ENCODE data around the gene EDDM13.

EDDM13 gene

DNA sequence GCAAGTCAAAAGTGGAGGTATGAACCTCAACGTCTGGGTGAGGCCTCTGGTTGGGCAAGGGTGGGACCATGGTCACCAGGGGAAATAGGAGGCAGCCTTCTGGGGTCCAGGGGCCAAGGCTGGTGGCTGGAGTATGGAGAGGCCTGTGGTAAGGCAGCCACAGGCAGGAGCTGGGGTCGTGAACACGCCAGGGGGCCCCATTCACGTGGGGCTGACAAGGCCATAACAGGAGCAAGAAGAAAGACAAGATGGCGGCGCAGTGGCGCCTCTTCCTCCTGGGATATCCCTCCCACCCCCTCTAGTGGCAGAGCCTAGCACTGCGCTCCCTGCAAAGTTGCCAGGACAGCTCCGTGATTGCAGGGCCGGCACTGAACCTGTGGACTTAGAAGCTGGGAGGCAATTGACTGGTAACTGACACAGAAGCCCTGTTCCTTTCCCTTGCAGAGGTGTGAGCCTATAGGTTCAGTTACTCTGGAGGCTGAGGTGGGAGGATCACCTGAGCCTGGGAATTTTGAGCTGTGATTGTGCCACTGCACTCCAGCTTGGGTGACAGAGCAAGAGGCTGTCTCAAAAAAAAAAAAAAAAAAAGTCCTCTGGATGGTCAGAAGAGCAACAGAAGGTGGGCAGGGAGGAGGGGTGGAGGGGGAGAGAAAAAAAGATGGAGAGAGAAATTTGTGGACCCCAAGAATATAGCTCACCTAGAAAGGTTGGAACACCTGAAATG lies 19.7 kb upstream of the EDDM13 start:
- H3K27me3 ChIP-seq (ENCODE audit: insufficient read depth, low read length, poor library complexity, severe bottlenecking), result no peaks in the 10 kb centered on the region
- no peak overlapping the region for H3K9ac ChIP-seq (ENCODE audit: low read depth, low read length, poor library complexity, severe bottlenecking)
- no peaks in the 10 kb centered on the region for H3K9me2 ChIP-seq (replicated peaks; ENCODE audit: low read depth, low read length)
- H3K4me3 ChIP-seq (ENCODE audit: low read length, poor library complexity, severe bottlenecking), result no peak overlapping the region
- H3F3A ChIP-seq (ENCODE audit: low read depth), result no peaks in the 10 kb centered on the region
- H3K4me2 ChIP-seq (ENCODE audit: low read depth, low read length, poor library complexity, severe bottlenecking), result no peak overlapping the region
- H3K79me2 ChIP-seq (ENCODE audit: insufficient read depth, low read length), result no peaks in the 10 kb centered on the region
- no peak overlapping the region for H2AFZ ChIP-seq (ENCODE audit: low read length)
- no peaks in the 10 kb centered on the region for H4K20me1 ChIP-seq (ENCODE audit: insufficient read depth, low read length, poor library complexity, severe bottlenecking)
- peak; percentile 85 for TF ChIP-seq CTCF (conservative IDR thresholded peaks at IDR 0.05; ENCODE audit: low read length)
- TF ChIP-seq EZH2phosphoT487 (IDR thresholded peaks at IDR 0.05; ENCODE audit: borderline replicate concordance), result no peak
- H3K9me3 ChIP-seq (ENCODE audit: insufficient read depth, low read depth, low read length), result no peaks in the 10 kb centered on the region
- H3K4me1 ChIP-seq (ENCODE audit: insufficient read depth, low read length, poor library complexity, severe bottlenecking), result no peaks in the 10 kb centered on the region
- no peaks in the 10 kb centered on the region for H3K36me3 ChIP-seq (ENCODE audit: insufficient read depth, low read length)

DNA sequence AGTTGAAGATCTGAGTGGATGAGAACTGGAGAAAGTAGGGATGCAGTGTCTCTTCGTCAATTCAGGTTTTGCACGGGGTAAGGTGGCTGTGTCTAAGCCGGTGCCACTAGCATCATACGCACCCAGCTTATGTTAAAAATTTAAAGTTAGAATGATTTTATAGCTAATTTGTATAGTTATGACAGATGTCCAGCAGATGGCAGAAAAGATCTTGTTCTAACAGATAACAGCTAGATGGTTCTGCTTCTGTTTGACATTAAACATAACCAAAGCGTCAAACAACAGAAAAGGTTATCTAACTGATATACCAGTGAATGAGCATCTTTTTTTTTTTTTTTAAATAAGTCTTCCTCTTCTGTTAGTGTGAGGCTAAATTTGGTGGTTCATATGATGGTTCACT lies 18.8 kb upstream of the EDDM13 start:
- H4K20me1 ChIP-seq (ENCODE audit: insufficient read depth, low read length, poor library complexity, severe bottlenecking), result no peaks in the 10 kb centered on the region
- no peaks in the 10 kb centered on the region for H3K9me3 ChIP-seq (ENCODE audit: insufficient read depth, low read depth, low read length)
- no peaks in the 10 kb centered on the region for H3K27me3 ChIP-seq (ENCODE audit: insufficient read depth, low read length, poor library complexity, severe bottlenecking)
- no peaks in the 10 kb centered on the region for H3K4me1 ChIP-seq (ENCODE audit: insufficient read depth, low read length, poor library complexity, severe bottlenecking)
- TF ChIP-seq CTCF (conservative IDR thresholded peaks at IDR 0.05; ENCODE audit: low read length) (peak; percentile 60), EZH2phosphoT487 (IDR thresholded peaks at IDR 0.05; ENCODE audit: borderline replicate concordance) (no peak)
- H3K36me3 ChIP-seq (ENCODE audit: insufficient read depth, low read length), result no peaks in the 10 kb centered on the region
- no peak overlapping the region for H3K4me3 ChIP-seq (ENCODE audit: low read length, poor library complexity, severe bottlenecking)
- no peaks in the 10 kb centered on the region for H3F3A ChIP-seq (ENCODE audit: low read depth)
- H2AFZ ChIP-seq (ENCODE audit: low read length), result no peak overlapping the region
- H3K4me2 ChIP-seq (ENCODE audit: low read depth, low read length, poor library complexity, severe bottlenecking), result no peak overlapping the region
- no peak overlapping the region for H3K9ac ChIP-seq (ENCODE audit: low read depth, low read length, poor library complexity, severe bottlenecking)
- H3K9me2 ChIP-seq (replicated peaks; ENCODE audit: low read depth, low read length), result no peaks in the 10 kb centered on the region
- H3K79me2 ChIP-seq (ENCODE audit: insufficient read depth, low read length), result no peaks in the 10 kb centered on the region

GRCh38 chr19:56258272-56258671 lies 14.3 kb upstream of the EDDM13 start:
- Histone ChIP-seq H3K9me2 (replicated peaks; ENCODE audit: low read depth, low read length) (no peaks in the 10 kb centered on the region), H4K20me1 (ENCODE audit: insufficient read depth, low read length, poor library complexity, severe bottlenecking) (no peaks in the 10 kb centered on the region), H3K36me3 (ENCODE audit: insufficient read depth, low read length) (no peaks in the 10 kb centered on the region), H3K4me1 (ENCODE audit: insufficient read depth, low read length, poor library complexity, severe bottlenecking) (no peaks in the 10 kb centered on the region), H3K27me3 (ENCODE audit: insufficient read depth, low read length, poor library complexity, severe bottlenecking) (no peaks in the 10 kb centered on the region), H3K79me2 (ENCODE audit: insufficient read depth, low read length) (no peaks in the 10 kb centered on the region), H3F3A (ENCODE audit: low read depth) (no peaks in the 10 kb centered on the region), H3K4me2 (ENCODE audit: low read depth, low read length, poor library complexity, severe bottlenecking) (no peak overlapping the region), H3K4me3 (ENCODE audit: low read length, poor library complexity, severe bottlenecking) (no peak overlapping the region), H3K9ac (ENCODE audit: low read depth, low read length, poor library complexity, severe bottlenecking) (no peak overlapping the region), H2AFZ (ENCODE audit: low read length) (no peak overlapping the region), H3K9me3 (ENCODE audit: insufficient read depth, low read depth, low read length) (no peaks in the 10 kb centered on the region)
- TF ChIP-seq EZH2phosphoT487 (IDR thresholded peaks at IDR 0.05; ENCODE audit: borderline replicate concordance) (no peak), CTCF (conservative IDR thresholded peaks at IDR 0.05; ENCODE audit: low read length) (no peak)
